SKM-1 treated with dmso at 0.1 percent for 144 hours (cell line): ENCODE results near the gene EFNB2.

Experiments
- DNase-seq: peaks from one replicate; lab custom pipeline; 2025; ENCODE audit not compliant: unreplicated experiment; lab: John Stamatoyannopoulos, UW

EFNB2 gene

GRCh38 chr13:106526738-106527444, 8.6 kb downstream of the EFNB2 start:
- DNase-seq: no peak

GRCh38 chr13:106525865-106526264, 9.6 kb downstream of the EFNB2 start:
- DNase-seq: no peak

- DNase-seq: no peak
Measured at GRCh38 chr13:106524108-106524507, 11.4 kb downstream of the EFNB2 start.

GRCh38 chr13:106523576-106523975, 11.9 kb downstream of the EFNB2 start:
- DNase-seq: no peak

GRCh38 chr13:106522898-106523525, 12.4 kb downstream of the EFNB2 start:
- DNase-seq: no peak

GRCh38 chr13:106522112-106522705, 13.3 kb downstream of the EFNB2 start:
- no peak for DNase-seq

- no peak for DNase-seq
Measured at GRCh38 chr13:106521095-106521799, 14.2 kb downstream of the EFNB2 start.

GRCh38 chr13:106520251-106521054, 15.0 kb downstream of the EFNB2 start:
- no peak for DNase-seq

GRCh38 chr13:106518512-106518911, 16.9 kb downstream of the EFNB2 start:
- DNase-seq: no peak

GRCh38 chr13:106517109-106517847, 18.2 kb downstream of the EFNB2 start:
- no peak for DNase-seq

- no peak for DNase-seq
Measured at GRCh38 chr13:106515635-106516254, 19.7 kb downstream of the EFNB2 start.

- no peak for DNase-seq
Measured at GRCh38 chr13:106514928-106515634, 20.4 kb downstream of the EFNB2 start.

GRCh38 chr13:106513025-106513983, 22.2 kb downstream of the EFNB2 start:
- DNase-seq: no peak

GRCh38 chr13:106507560-106508274, 27.7 kb downstream of the EFNB2 start:
- DNase-seq: peak; percentile 43

- no peak for DNase-seq
Measured at GRCh38 chr13:106506286-106506685, 29.2 kb downstream of the EFNB2 start.

GRCh38 chr13:106505732-106506131, 29.7 kb downstream of the EFNB2 start:
- DNase-seq: no peak

GRCh38 chr13:106505295-106505694, 30.2 kb downstream of the EFNB2 start:
- DNase-seq: no peak
